HepG2 (cell line): Measurements from ENCODE around the gene DPEP1. TPM values are rescaled to one million over a fixed set of nuclear protein-coding genes. Genes with fewer than 3 reads are reported as not detected.

Experiments used
- ATF5 ChIP-seq: sonication (generic); formaldehyde crosslinking; IDR thresholded peaks from 2 replicates; pipeline ENCODE4 v1.4.0; 2020; ENCODE audit warnings: mild to moderate bottlenecking, low read depth, missing genetic modification reagents
- BRF2 ChIP-seq: sonication (generic); formaldehyde crosslinking; IDR thresholded peaks from 2 replicates; pipeline ENCODE4 v1.8.1; 2022; ENCODE audit warnings: mild to moderate bottlenecking, missing genetic modification reagents
- CAMTA2 ChIP-seq: sonication (generic); formaldehyde crosslinking; IDR thresholded peaks from 2 replicates; pipeline ENCODE4 v1.4.0; 2020; ENCODE audit warnings: mild to moderate bottlenecking, missing genetic modification reagents, borderline replicate concordance
- NAIF1 ChIP-seq: sonication (generic); formaldehyde crosslinking; IDR thresholded peaks from 2 replicates; pipeline ENCODE4 v1.5.0; 2020; ENCODE audit warnings: mild to moderate bottlenecking, missing genetic modification reagents, borderline replicate concordance
- NRL ChIP-seq: sonication (generic); formaldehyde crosslinking; IDR thresholded peaks from 2 replicates; pipeline ENCODE4 v1.5.0; 2020; ENCODE audit warnings: missing genetic modification reagents, mild to moderate bottlenecking, moderate library complexity, borderline replicate concordance
- RFX1 ChIP-seq: fragments of 450-650 bp; IDR thresholded peaks from 2 replicates; pipeline ENCODE4 v1.6.1; 2017
- TBP ChIP-seq: sonication (generic); formaldehyde crosslinking; IDR thresholded peaks from 2 replicates; pipeline ENCODE4 v1.5.0; 2020; ENCODE audit warnings: missing genetic modification reagents
- THAP8 ChIP-seq: sonication (generic); formaldehyde crosslinking; IDR thresholded peaks from 2 replicates; pipeline ENCODE4 v1.5.1; 2020; ENCODE audit warnings: missing genetic modification reagents, mild to moderate bottlenecking, borderline replicate concordance
- ZBTB1 ChIP-seq: sonication (generic); formaldehyde crosslinking; IDR thresholded peaks from 2 replicates; pipeline ENCODE4 v1.4.0; 2020; ENCODE audit warnings: missing genetic modification reagents, borderline replicate concordance
- ZBTB44 ChIP-seq: sonication (generic); formaldehyde crosslinking; IDR thresholded peaks from 2 replicates; pipeline ENCODE4 v1.4.0; 2020; ENCODE audit warnings: missing genetic modification reagents
- ZFP36 ChIP-seq: fragments of 150-350 bp; IDR thresholded peaks from 2 replicates; pipeline ENCODE4 v1.6.1; 2018; ENCODE audit warnings: borderline replicate concordance, low read length, low read depth; ENCODE audit not compliant: partially characterized antibody
- ZNF143 ChIP-seq: sonication (generic); formaldehyde crosslinking; IDR thresholded peaks from 2 replicates; pipeline ENCODE4 v1.4.0; 2020; ENCODE audit warnings: missing genetic modification reagents
- ZNF512B ChIP-seq: sonication (generic); formaldehyde crosslinking; IDR thresholded peaks from 2 replicates; pipeline ENCODE4 v1.5.1; 2020; ENCODE audit warnings: missing genetic modification reagents, mild to moderate bottlenecking, borderline replicate concordance
- ZNF720 ChIP-seq: sonication (generic); formaldehyde crosslinking; IDR thresholded peaks from 2 replicates; pipeline ENCODE4 v1.4.0; 2020; ENCODE audit warnings: missing genetic modification reagents
- ZNF775 ChIP-seq: sonication (generic); formaldehyde crosslinking; IDR thresholded peaks from 2 replicates; pipeline ENCODE4 v1.4.0; 2020; ENCODE audit warnings: missing genetic modification reagents, mild to moderate bottlenecking, moderate library complexity, borderline replicate concordance
- ZSCAN30 ChIP-seq: sonication (generic); formaldehyde crosslinking; IDR thresholded peaks from 2 replicates; pipeline ENCODE4 v1.5.0; 2020; ENCODE audit warnings: mild to moderate bottlenecking, missing genetic modification reagents
- polyA plus RNA-seq, 8 experiments: library from polyadenylated mRNA; depleted of rRNA in 3 of 8; stranded (reverse) in 7 of 8; unstranded in 1 of 8; fragments of >200 nt; fragmentation: Illumina TruSeq in 4 of 8; extraction: Trizol in 4 of 8; gene quantifications; 2 replicates each; pipeline versions ENCODE4 v1.2.1 to v1.2.3, GENCODE V29; 2011 to 2016; ENCODE audit warnings: low read depth in 4 of 8, missing spikeins in 1 of 8, mixed read lengths in 1 of 8; ENCODE audit not compliant: insufficient read depth in 1 of 8
- total RNA-seq, 5 experiments: library from RNA; depleted of rRNA; stranded (reverse); fragments of >200 nt; fragmentation: Illumina TruSeq; extraction: Trizol; gene quantifications; 2 replicates each; pipeline ENCODE4 v1.2.3, GENCODE V29; 2016; ENCODE audit warnings: low read depth in 1 of 5
- TF ChIP-seq, protein P1 (sequence below): sonication (generic); formaldehyde crosslinking; IDR thresholded peaks from 2 replicates; pipeline ENCODE4 v1.4.0; 2020; ENCODE audit warnings: missing genetic modification reagents
- TF ChIP-seq, protein P2 (sequence below): IDR thresholded peaks from 2 replicates; pipeline ENCODE4 v1.6.1; 2016; ENCODE audit warnings: control low read depth

Gene DPEP1
- total and polyA plus RNA-seq, 2 of the 13 experiments (the other 11 are each of a cell fraction or from before 2014, with no cell fraction given): 37.6 to 52.2 TPM

- TF ChIP-seq ZNF512B (CRISPR knock-in tag): peak; percentile 90; the same call in 1 of the 2 replicates
- no peak for TF ChIP-seq ATF5 (CRISPR knock-in tag)
- TF ChIP-seq, protein P1, sequence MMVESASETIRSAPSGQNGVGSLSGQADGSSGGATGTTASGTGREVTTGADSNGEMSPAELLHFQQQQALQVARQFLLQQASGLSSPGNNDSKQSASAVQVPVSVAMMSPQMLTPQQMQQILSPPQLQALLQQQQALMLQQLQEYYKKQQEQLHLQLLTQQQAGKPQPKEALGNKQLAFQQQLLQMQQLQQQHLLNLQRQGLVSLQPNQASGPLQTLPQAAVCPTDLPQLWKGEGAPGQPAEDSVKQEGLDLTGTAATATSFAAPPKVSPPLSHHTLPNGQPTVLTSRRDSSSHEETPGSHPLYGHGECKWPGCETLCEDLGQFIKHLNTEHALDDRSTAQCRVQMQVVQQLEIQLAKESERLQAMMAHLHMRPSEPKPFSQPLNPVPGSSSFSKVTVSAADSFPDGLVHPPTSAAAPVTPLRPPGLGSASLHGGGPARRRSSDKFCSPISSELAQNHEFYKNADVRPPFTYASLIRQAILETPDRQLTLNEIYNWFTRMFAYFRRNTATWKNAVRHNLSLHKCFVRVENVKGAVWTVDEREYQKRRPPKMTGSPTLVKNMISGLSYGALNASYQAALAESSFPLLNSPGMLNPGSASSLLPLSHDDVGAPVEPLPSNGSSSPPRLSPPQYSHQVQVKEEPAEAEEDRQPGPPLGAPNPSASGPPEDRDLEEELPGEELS (CRISPR knock-in tag): peak; percentile 42; the same call in 1 of the 2 replicates
- no peak; the same call in 1 of the 2 replicates for TF ChIP-seq NRL (CRISPR knock-in tag)
- TF ChIP-seq ZFP36: no peak
- no peak for TF ChIP-seq BRF2 (CRISPR knock-in tag)
- TF ChIP-seq NAIF1 (CRISPR knock-in tag): peak; percentile 67; the same call in 1 of the 2 replicates
- no peak; the same call in 1 of the 2 replicates for TF ChIP-seq ZSCAN30
- TF ChIP-seq CAMTA2 (CRISPR knock-in tag): no peak
- TF ChIP-seq, protein P2, sequence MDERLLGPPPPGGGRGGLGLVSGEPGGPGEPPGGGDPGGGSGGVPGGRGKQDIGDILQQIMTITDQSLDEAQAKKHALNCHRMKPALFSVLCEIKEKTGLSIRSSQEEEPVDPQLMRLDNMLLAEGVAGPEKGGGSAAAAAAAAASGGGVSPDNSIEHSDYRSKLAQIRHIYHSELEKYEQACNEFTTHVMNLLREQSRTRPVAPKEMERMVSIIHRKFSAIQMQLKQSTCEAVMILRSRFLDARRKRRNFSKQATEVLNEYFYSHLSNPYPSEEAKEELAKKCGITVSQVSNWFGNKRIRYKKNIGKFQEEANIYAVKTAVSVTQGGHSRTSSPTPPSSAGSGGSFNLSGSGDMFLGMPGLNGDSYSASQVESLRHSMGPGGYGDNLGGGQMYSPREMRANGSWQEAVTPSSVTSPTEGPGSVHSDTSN (CRISPR knock-in tag): peak; percentile 76
- no peak for TF ChIP-seq ZNF720
- TF ChIP-seq ZBTB1 (CRISPR knock-in tag): no peak
- TF ChIP-seq TBP (CRISPR knock-in tag): no peak
- no peak for TF ChIP-seq ZNF143
- TF ChIP-seq RFX1: no peak
- TF ChIP-seq ZNF775 (CRISPR knock-in tag): no peak
- TF ChIP-seq ZBTB44 (CRISPR knock-in tag): no peak
- no peak for TF ChIP-seq THAP8 (CRISPR knock-in tag)
Measured at GRCh38 chr16:89572485-89573205, 40.8 kb upstream of the DPEP1 start (continued).
